NT2/D1 (cell line): Measurements from ENCODE around the gene FSTL1.

Experiments
- DNase-seq: peaks from one replicate; pipeline ENCODE4 v3.0.0-alpha.2; 2011; ENCODE audit warnings: low read depth, low spot score
- H3K27me3 ChIP-seq: 2 replicates; pipeline ENCODE4 v1.6.0; 2011; ENCODE audit warnings: mild to moderate bottlenecking; ENCODE audit not compliant: insufficient read length, insufficient read depth
- H3K36me3 ChIP-seq: 2 replicates; pipeline ENCODE4 v1.6.1; 2011; ENCODE audit warnings: mild to moderate bottlenecking, low read length, mixed read lengths; ENCODE audit not compliant: insufficient read depth, insufficient read length
- H3K4me1 ChIP-seq: 2 replicates; pipeline ENCODE4 v1.5.1; 2011; ENCODE audit not compliant: insufficient read depth, insufficient read length
- H3K4me3 ChIP-seq: 2 replicates; pipeline ENCODE4 v1.5.1; 2011; ENCODE audit warnings: low read depth; ENCODE audit not compliant: insufficient read length
- H3K9ac ChIP-seq: 2 replicates; pipeline ENCODE4 v1.6.0; 2011; ENCODE audit warnings: low read depth; ENCODE audit not compliant: insufficient read length
- H3K9me3 ChIP-seq: 2 replicates; pipeline ENCODE4 v1.5.1; 2011; ENCODE audit warnings: mild to moderate bottlenecking, low read length; ENCODE audit not compliant: insufficient read depth
- SUZ12 ChIP-seq: IDR thresholded peaks from 2 replicates; pipeline ENCODE4 v1.6.1; 2011; ENCODE audit not compliant: insufficient read length, insufficient read depth; ENCODE audit errors: extremely low read depth
- YY1 ChIP-seq: IDR thresholded peaks from 2 replicates; pipeline ENCODE4 v1.6.1; 2011; ENCODE audit not compliant: insufficient read length, insufficient read depth
- ZNF274 ChIP-seq: IDR thresholded peaks from 2 replicates; pipeline ENCODE4 v1.6.1; 2011; ENCODE audit warnings: mild to moderate bottlenecking, low read depth, low read length

FSTL1 gene

DNA sequence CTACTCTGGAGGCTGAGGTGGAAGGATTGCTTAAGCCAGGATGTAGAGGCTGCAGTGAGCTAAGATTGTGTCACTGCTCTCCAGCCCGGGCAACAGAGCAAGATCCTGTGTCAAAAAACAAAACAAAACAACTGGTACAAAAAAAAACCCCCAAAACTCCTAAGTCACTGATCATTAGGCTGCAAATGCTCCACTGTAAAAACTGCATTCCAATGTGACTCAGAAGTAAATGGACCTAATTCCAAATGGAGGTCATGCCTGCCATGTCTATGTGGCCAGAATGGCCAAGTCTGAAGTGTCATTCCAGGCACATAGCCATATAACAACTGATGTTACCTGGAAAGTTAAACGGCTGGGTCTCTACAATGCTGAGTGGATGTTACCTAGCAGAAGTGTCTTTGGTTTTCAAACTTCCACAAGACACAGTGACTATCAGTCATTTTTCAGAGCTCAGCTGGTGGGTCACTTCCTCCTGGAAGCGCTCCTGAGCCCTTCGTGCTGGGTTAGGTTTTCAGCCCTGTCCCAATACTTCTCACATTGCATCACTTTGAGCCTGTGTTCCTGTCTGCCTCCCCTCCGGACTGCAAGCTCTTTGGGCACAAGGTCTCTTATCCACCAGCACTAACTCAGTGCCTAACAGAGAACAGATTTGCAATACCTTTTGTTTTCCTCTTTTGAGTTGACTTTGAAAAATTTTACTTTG lies 10.6 kb downstream of the FSTL1 start:
- Histone ChIP-seq H3K27me3 (no peaks in the 10 kb centered on the region), H3K4me3 (no peak overlapping the region), H3K36me3 (peaks cover 86% of the 10 kb centered on the region), H3K9me3 (no peaks in the 10 kb centered on the region), H3K4me1 (peaks cover 2% of the 10 kb centered on the region), H3K9ac (no peak overlapping the region)
- TF ChIP-seq SUZ12 = no peak
- no peak for TF ChIP-seq YY1
- no peak for TF ChIP-seq ZNF274
- no peak for DNase-seq

DNA sequence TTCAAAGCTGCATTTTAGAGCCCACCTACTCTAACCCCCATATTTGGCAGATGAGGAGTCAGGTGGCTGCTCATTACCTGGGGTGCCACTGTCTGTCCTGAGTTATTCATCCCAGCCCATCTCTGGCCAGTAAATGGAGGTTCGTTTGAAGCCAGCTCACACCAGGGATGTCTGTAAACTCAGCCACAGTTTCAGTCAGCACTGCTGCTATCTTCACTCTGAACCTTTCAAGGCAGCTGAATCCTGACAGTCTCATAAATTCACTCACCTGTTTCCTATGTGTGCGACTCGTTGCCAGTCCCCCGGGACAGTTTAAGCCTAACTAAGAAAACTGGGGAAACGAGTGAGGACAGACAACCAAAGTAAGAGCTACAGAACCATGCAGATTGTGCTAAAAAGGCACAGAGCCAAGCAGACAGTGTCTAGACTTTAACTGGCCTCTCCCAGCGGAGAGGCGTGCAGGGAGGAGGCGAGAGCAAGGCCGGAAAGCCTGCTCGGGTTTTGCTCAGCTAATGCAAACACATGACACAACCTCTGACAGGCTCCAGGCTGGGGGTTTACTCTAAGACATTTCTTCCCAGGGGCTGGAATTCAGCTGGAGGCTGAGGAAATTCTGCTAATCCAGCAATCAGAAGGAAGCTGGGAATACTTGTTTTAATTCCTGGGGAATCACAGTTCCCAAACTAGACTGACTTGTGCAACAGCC lies 12.0 kb downstream of the FSTL1 start:
- H3K27me3 ChIP-seq = no peaks in the 10 kb centered on the region
- H3K9me3 ChIP-seq = no peaks in the 10 kb centered on the region
- no peak overlapping the region for H3K9ac ChIP-seq
- H3K4me3 ChIP-seq = no peak overlapping the region
- TF ChIP-seq YY1 = no peak
- no peak for TF ChIP-seq ZNF274
- TF ChIP-seq SUZ12 = no peak
- DNase-seq = no peak
- H3K36me3 ChIP-seq = peaks cover 86% of the 10 kb centered on the region
- H3K4me1 ChIP-seq = peaks cover 2% of the 10 kb centered on the region

GRCh38 chr3:120438216-120438615 lies 12.6 kb downstream of the FSTL1 start:
- no peak for TF ChIP-seq SUZ12
- H3K4me1 ChIP-seq = peaks cover 2% of the 10 kb centered on the region
- no peak overlapping the region for H3K9ac ChIP-seq

DNA sequence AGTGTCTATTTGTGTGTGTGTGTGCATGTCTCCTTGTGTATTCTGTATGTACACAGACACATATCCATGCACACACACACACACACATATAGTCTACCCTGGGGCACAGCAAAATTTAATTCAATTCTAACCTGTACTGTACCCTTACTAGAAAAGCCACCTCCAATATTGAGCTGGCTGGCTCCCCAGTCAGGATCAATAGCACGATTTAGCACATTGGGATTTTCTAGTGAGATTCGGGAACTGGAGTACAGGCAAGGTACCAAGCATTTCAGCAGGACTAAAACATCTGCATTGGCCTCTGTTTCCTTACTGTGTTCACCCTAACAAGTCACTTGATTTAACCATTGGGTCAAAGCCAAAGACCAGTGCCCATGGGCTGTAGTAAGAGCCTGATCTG lies 13.2 kb downstream of the FSTL1 start:
- TF ChIP-seq ZNF274 (no peak), YY1 (no peak), SUZ12 (no peak)
- no peak overlapping the region for H3K4me3 ChIP-seq
- no peaks in the 10 kb centered on the region for H3K27me3 ChIP-seq
- peaks cover 2% of the 10 kb centered on the region for H3K4me1 ChIP-seq
- H3K9ac ChIP-seq = no peak overlapping the region
- H3K9me3 ChIP-seq = no peaks in the 10 kb centered on the region
- no peak for DNase-seq
- H3K36me3 ChIP-seq = peaks cover 90% of the 10 kb centered on the region

More at GRCh38 chr3:120438216-120438615, 12.6 kb downstream of the FSTL1 start:
- Histone ChIP-seq H3K36me3 (peaks cover 86% of the 10 kb centered on the region), H3K4me3 (no peak overlapping the region), H3K9me3 (no peaks in the 10 kb centered on the region), H3K27me3 (no peaks in the 10 kb centered on the region)
- no peak for DNase-seq

DNA sequence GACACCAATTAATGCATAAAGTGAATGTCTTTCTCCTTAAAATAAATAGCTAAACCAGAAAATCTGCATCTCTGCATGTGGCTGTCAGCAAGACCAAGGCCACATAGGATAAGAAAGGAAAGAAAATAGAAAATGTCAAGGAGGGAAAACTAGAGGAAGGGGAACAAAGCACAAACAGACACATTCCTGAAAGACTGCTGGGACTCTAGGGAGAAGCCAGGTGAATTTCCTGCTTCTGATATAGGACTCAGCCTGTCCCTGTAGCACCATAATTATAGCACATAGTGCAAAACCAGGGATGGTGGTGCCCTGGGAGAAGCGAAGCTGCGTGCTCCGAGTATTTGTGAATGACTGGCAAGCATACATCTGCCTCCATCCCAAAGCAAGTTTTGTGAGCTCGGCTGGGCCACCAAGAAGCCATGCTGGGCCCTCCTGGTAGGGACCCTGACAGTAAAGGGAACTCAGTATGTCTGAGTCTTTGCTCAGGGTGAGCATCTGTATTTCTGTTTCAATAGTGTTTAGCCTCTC lies 14.2 kb downstream of the FSTL1 start:
- H3K4me3 ChIP-seq = no peak overlapping the region
- TF ChIP-seq YY1 = no peak
- no peak for TF ChIP-seq SUZ12
- no peak for TF ChIP-seq ZNF274
- H3K4me1 ChIP-seq = peaks cover 2% of the 10 kb centered on the region
- no peak for DNase-seq
- peaks cover 89% of the 10 kb centered on the region for H3K36me3 ChIP-seq
- H3K27me3 ChIP-seq = no peaks in the 10 kb centered on the region
- H3K9ac ChIP-seq = no peak overlapping the region
- H3K9me3 ChIP-seq = no peaks in the 10 kb centered on the region

GRCh38 chr3:120435621-120436020 lies 15.2 kb downstream of the FSTL1 start:
- H3K27me3 ChIP-seq = no peaks in the 10 kb centered on the region
- no peak for DNase-seq
- peaks cover 89% of the 10 kb centered on the region for H3K36me3 ChIP-seq
- no peak overlapping the region for H3K4me3 ChIP-seq
- no peaks in the 10 kb centered on the region for H3K9me3 ChIP-seq
- TF ChIP-seq ZNF274 (no peak), SUZ12 (no peak), YY1 (no peak)
- peaks cover 2% of the 10 kb centered on the region for H3K4me1 ChIP-seq
- no peak overlapping the region for H3K9ac ChIP-seq

DNA sequence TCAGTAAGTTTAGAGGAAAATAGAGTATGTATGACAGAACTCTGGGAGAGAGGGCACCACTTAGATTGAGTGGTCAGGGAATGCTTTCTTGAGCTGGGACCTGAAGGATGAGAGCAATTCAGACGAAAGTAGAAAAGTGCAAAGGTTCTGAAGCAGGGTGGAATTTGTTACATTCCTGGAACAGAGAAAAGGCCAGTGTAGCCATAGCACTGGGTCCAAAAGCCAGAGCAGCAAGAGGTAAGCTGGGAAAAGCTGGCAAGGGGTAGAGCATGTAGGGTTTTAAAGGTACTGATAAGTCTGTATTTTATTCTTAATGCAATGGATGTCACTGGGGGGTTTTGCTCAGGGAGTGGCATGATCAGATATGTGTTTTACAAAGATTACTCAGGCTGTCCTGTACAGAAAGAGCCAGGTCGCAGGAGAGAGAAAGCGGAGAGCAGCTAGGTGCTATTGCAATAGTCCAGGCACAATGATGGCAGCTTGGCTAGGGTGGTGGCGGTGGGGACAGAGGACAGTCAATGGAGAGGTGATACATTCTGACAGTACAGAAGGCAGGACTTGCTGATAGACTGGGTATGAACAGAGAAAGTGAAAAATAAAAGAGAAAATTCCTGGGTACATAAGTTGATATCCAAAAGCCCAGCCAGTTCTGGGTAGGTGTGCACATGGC lies 17.0 kb downstream of the FSTL1 start:
- no peak for TF ChIP-seq ZNF274
- TF ChIP-seq YY1 = no peak
- TF ChIP-seq SUZ12 = no peak
- Histone ChIP-seq H3K9ac (no peak overlapping the region), H3K36me3 (peaks cover 88% of the 10 kb centered on the region), H3K9me3 (no peaks in the 10 kb centered on the region), H3K4me1 (no peaks in the 10 kb centered on the region), H3K4me3 (no peak overlapping the region), H3K27me3 (no peaks in the 10 kb centered on the region)
- no peak for DNase-seq
